Lower leg skin (tissue), 4 donors: Measurements from ENCODE around the gene CDR2L. TPM values are rescaled to one million over a fixed set of nuclear protein-coding genes. Genes with fewer than 3 reads are reported as not detected.
"Not testable (repeated sequence)": the region's sequence is repeated elsewhere in the genome, so short reads cannot be mapped to it uniquely, and the experiment has no call there.

ENCODE experiments used
- DNase-seq, 2 donors: peaks; one replicate each; pipeline ENCODE4 v3.0.0-alpha.2; 2019; ENCODE audit warnings: low spot score in 2 of 2
- H3K4me3 ChIP-seq: fragments of 200-600 bp; sonication (generic); 2 replicates; pipeline ENCODE4 v1.5.1; 2017; ENCODE audit warnings: mild to moderate bottlenecking, low read depth; ENCODE audit not compliant: poor library complexity, severe bottlenecking
- POLR2A ChIP-seq, 2 donors: fragments of 450-650 bp; IDR thresholded peaks; one replicate each; pipeline ENCODE4 v1.6.1; 2016 to 2017; ENCODE audit warnings: antibody characterized with exemption in 2 of 2, mild to moderate bottlenecking in 1 of 2, moderate library complexity in 1 of 2
- WGBS, 2 donors: methylation state at CpG; one replicate each; pipeline ENCODE4 v1.1.5; 2018; 5-methylcytosine and 5-hydroxymethylcytosine counted together
- intact Hi-C: fragments of 100-400 bp; cut with DNase I; formaldehyde crosslinking; loops from one replicate; pipeline ENCODE4 v1.15.0; 2023; ENCODE audit warnings: low total_unique reads
- total RNA-seq, 4 donors: library from RNA; depleted of rRNA; stranded (reverse); fragments of >200 nt; gene quantifications; one replicate each; pipeline ENCODE4 v1.1.0, GENCODE V29; 2016
- TF ChIP-seq, protein P1 (sequence below), 3 donors: fragments of 450-650 bp; IDR thresholded peaks; one replicate each; pipeline ENCODE4 v1.5.1; 2016; ENCODE audit warnings: antibody characterized with exemption in 3 of 3, mild to moderate bottlenecking in 3 of 3, moderate library complexity in 2 of 3

The CDR2L gene
- total RNA-seq, 4 donors from 2014 or later: 4.5 to 9.8 (median 5.3) TPM

DNA sequence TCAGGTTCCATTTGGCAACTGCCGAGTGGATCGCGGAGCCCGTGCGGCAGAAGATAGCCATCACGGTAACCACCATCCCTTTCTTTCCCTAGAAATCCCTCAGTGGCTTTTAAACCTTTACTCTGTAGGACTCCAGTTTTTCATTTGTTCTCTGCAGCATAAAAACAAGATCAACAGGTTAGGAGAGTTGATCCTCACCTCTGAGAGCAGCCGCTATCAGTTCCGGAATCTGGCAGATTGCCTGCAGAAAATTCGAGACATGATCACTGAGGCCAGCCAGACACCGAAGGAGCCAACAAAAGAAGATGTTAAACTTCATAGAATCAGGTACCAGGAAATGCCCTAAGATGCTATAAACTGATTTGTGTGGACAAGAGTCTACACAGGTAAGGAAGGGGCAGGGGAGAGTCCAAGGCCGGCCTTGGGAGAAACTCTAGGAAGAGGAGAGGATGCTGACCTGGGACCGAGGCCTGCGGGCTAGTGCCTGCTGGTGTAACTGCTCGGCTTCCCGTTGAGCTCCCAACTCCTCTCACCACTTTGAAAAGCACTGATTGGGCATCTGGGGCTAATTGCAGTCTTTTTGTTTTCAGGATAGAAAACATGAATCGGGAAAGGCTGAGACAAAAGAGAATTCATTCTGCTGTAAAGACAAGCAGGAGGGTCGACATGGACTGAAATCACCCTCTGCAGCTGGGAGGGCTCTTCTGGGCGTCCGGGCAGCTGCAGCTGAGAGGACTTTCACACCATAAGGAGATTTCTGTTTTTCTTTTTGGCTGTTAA lies 33.1 kb downstream of the CDR2L start:
- no peak for DNase-seq
- WGBS, 2 donors: 77 to 79% methylated on average over 19 of the region's 19 CpGs
- intact Hi-C loops: no loop called here
- no peak overlapping the region for H3K4me3 ChIP-seq
- no peak for TF ChIP-seq POLR2A (IDR thresholded peaks at IDR 0.05)
- TF ChIP-seq, protein P1, sequence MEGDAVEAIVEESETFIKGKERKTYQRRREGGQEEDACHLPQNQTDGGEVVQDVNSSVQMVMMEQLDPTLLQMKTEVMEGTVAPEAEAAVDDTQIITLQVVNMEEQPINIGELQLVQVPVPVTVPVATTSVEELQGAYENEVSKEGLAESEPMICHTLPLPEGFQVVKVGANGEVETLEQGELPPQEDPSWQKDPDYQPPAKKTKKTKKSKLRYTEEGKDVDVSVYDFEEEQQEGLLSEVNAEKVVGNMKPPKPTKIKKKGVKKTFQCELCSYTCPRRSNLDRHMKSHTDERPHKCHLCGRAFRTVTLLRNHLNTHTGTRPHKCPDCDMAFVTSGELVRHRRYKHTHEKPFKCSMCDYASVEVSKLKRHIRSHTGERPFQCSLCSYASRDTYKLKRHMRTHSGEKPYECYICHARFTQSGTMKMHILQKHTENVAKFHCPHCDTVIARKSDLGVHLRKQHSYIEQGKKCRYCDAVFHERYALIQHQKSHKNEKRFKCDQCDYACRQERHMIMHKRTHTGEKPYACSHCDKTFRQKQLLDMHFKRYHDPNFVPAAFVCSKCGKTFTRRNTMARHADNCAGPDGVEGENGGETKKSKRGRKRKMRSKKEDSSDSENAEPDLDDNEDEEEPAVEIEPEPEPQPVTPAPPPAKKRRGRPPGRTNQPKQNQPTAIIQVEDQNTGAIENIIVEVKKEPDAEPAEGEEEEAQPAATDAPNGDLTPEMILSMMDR (IDR thresholded peaks at IDR 0.05): no peak

DNA sequence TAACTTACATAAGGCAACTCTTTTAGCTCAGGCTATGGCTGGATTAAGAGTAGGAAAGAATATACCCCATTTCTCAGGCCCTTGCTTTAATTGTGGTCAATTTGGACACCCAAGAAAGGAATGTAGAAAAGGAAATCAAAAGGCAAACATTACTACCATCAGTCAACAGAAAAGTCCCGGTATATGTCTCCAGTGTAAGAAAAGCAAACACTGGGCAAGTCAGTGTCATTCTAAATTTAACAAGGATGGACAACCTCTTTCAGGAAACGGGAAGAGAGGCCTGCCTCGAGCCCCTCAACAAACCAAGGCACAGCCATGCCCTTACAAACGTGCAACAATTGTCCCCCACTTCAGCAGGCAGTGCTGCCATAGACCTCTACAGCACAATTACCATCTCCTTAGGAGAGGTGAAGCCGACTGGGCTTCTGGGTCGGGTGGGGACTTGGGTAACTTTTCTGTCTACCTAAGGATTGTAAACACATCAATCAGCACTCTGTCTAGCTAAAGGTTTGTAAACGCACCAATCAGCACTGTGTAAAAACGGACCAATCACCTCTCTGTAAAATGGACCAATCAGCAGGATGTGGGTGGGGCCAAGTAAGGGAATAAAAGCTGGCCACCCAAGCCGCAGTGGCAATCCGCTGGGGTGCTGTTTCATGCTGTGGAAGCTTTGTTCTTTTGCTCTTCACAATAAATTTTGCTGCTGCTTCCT lies 37.4 kb downstream of the CDR2L start:
- no peak for DNase-seq
- no peak overlapping the region for H3K4me3 ChIP-seq
- TF ChIP-seq, protein P1 (IDR thresholded peaks at IDR 0.05): no peak
- TF ChIP-seq POLR2A (IDR thresholded peaks at IDR 0.05): no peak
- intact Hi-C loops: no loop called here
- WGBS, 2 donors: 89 to 91% methylated on average over 10 of the region's 10 CpGs

DNA sequence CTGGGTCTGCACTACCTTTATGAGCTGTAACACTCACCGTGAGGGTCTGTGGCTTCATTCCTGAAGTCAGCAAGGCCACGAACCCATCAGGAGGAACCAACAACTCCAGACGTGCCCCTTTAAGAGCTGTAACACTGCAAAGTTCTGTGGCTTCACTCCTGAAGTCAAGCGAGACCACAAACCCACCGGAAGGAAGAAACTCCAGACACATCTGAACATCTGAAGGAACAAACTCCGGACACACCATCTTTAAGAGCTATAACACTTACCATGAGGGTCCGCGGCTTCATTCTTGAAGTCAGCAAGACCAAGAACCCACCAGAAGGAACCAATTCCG lies 37.9 kb downstream of the CDR2L start:
- H3K4me3 ChIP-seq, DNase-seq, intact Hi-C loops: not testable (repeated sequence)
- WGBS, 2 donors: 79 to 87% methylated on average over 9 of the region's 9 CpGs

DNA sequence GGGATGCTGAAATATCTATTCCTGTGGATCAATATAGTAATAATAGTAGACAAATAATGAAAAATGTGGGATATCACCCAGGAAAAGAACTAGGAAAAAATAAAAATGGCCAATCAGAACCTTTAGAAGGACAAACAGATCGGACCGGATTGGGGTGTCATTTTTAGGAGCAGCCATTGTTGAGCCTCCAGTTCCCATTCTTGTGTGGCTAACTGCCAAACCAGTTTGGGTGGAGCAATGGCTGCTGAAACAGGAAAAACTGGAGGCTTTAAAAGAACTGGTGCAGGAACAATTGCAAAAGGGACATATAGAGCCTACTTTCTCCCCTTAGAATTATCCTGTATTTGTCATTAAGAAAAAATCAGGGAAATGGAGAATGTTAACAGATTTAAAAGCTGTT lies 39.2 kb downstream of the CDR2L start:
- H3K4me3 ChIP-seq, intact Hi-C loops: not testable (repeated sequence)
- peak in 1 of 2 donors; percentile 70 for DNase-seq
- 34 to 45% methylated on average over 2 of the region's 2 CpGs for WGBS, 2 donors

DNA sequence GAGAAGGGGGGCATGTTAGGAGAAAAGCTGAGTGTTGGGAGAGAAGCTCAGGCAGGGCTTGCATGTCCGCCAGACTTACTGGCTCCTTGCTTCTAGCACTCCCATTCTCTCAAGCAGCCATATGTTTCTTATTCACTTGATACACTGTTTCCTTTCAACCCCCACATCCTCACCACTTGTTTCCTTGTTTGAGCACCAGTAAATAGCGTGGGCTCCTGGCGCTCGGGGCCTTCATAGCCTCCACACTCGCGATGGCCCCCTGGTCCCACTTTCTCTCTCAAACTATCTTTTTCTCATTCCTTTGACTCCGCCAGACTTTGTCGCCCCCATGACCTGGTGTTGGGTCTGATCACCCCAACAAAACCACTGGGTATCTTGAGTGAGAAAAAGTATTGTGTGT lies 42.7 kb downstream of the CDR2L start:
- TF ChIP-seq, protein P1 (IDR thresholded peaks at IDR 0.05): no peak
- no peak for TF ChIP-seq POLR2A (IDR thresholded peaks at IDR 0.05)
- no peak for DNase-seq
- WGBS, 2 donors: 90 to 93% methylated on average over 8 of the region's 8 CpGs
- no peak overlapping the region for H3K4me3 ChIP-seq
- intact Hi-C loops: no loop called here

DNA sequence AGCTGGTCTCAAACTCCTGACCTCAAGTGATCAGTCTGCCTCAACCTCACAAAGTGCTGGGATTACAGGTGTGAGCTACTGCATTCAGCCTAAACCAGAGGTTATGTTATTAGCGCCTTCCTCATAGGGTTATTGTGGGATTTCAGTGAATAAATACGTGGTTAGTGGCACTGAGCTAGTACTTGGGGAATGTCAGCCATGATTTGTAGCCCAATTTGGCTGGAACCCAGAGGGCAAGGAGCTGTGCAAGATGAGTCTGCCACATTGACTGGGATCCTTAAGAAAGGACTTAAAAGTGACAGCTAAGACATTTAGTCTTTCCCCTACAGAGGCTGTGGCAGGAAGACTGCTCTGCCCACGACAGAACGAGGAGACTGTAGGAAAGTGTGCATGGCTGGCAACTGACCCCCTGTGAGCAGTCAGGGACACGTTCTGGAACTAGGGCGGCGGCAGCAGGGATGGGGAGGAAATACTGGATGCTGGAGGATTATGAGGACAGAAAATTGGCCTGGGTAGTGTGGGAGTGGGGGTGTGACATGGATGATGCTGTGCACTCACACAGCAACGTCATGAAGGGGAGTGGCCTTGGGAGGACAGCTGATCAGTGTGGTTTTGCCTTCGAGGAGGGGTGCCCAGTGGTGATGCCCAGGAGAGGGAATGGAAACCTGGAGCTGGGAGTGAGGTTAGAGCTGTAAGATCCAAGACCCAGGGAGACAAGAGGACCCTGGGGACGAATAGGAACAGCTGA lies 44.7 kb downstream of the CDR2L start:
- 4 to 10% methylated on average over 10 of the region's 10 CpGs for WGBS, 2 donors
- H3K4me3 ChIP-seq: no peak overlapping the region
- TF ChIP-seq, protein P1 (IDR thresholded peaks at IDR 0.05): no peak
- no peak for TF ChIP-seq POLR2A (IDR thresholded peaks at IDR 0.05)
- DNase-seq: peak; percentile 80 to 96
- intact Hi-C loops: no loop called here
